HEK293 (cell line): ENCODE data around the gene STIM1.

Experiments used
- CTCF ChIA-PET: fragments of 350-600 bp; formaldehyde crosslinking; extraction: SDS; loops from one replicate; lab custom pipeline; 2021; ENCODE audit warnings: antibody characterized with exemption; lab: Yijun Ruan, JAX
- POLR2A ChIA-PET: fragments of 300-600 bp; formaldehyde crosslinking; extraction: SDS; loops from one replicate; lab custom pipeline; 2020; ENCODE audit warnings: antibody characterized with exemption, inconsistent platforms; lab: Yijun Ruan, JAX
- H3K27ac ChIP-seq: fragments of 200-500 bp; sonication (Bioruptor generic); 2 replicates; pipeline ENCODE4 v1.5.1; 2014; ENCODE audit warnings: low read depth, low read length, control low read depth, inconsistent platforms; ENCODE audit errors: extremely low read depth
- H3K36me3 ChIP-seq, 2 experiments: fragments of 200-500 bp in 1 of 2; sonication (Bioruptor generic) in 1 of 2; 1 replicate in 1 of 2; 2 replicates in 1 of 2; pipeline ENCODE4 v1.5.1; 2014 to 2017; ENCODE audit warnings: inconsistent platforms in 2 of 2, low read length in 2 of 2; ENCODE audit not compliant: control insufficient read depth in 2 of 2, insufficient read depth in 1 of 2
- H3K4me1 ChIP-seq: fragments of 200-500 bp; sonication (Bioruptor generic); 2 replicates; pipeline ENCODE4 v1.5.1; 2014; ENCODE audit warnings: mild to moderate bottlenecking, low read length, inconsistent platforms; ENCODE audit not compliant: control insufficient read depth, insufficient read depth
- H3K4me3 ChIP-seq: 2 replicates; pipeline ENCODE4 v1.5.1; 2011; ENCODE audit warnings: low read depth, mild to moderate bottlenecking, control low read depth, low read length, moderate library complexity
- H3K9me3 ChIP-seq: fragments of 200-500 bp; sonication (Bioruptor generic); 2 replicates; pipeline ENCODE4 v1.5.1; 2014; ENCODE audit warnings: low read depth, low read length, inconsistent platforms; ENCODE audit not compliant: control insufficient read depth, insufficient read depth
- CTCF ChIP-seq: fragments of 450-650 bp; formaldehyde crosslinking; IDR thresholded peaks from 2 replicates; pipeline ENCODE4 v1.5.1; 2016; ENCODE audit warnings: missing biosample characterization, missing genetic modification characterization
- HIC1 ChIP-seq: fragments of 450-650 bp; formaldehyde crosslinking; IDR thresholded peaks from 2 replicates; pipeline ENCODE4 v1.5.1; 2016; ENCODE audit warnings: missing biosample characterization, missing genetic modification characterization
- RBAK ChIP-seq: fragments of 450-650 bp; formaldehyde crosslinking; IDR thresholded peaks from 2 replicates; pipeline ENCODE4 v1.5.1; 2016; ENCODE audit warnings: missing biosample characterization, missing genetic modification characterization
- SP2 ChIP-seq: fragments of 450-650 bp; formaldehyde crosslinking; IDR thresholded peaks from 2 replicates; pipeline ENCODE4 v1.5.1; 2016; ENCODE audit warnings: missing biosample characterization, missing genetic modification characterization
- YY2 ChIP-seq: fragments of 450-650 bp; formaldehyde crosslinking; IDR thresholded peaks from 2 replicates; pipeline ENCODE4 v1.5.1; 2016; ENCODE audit warnings: missing biosample characterization, missing genetic modification characterization
- ZBTB20 ChIP-seq: fragments of 450-650 bp; formaldehyde crosslinking; IDR thresholded peaks from 2 replicates; pipeline ENCODE4 v1.5.1; 2016; ENCODE audit warnings: missing biosample characterization, missing genetic modification characterization
- ZBTB7A ChIP-seq: fragments of 450-650 bp; formaldehyde crosslinking; IDR thresholded peaks from 2 replicates; pipeline ENCODE4 v1.5.1; 2016; ENCODE audit warnings: low read depth, missing biosample characterization, missing genetic modification characterization
- ZIC2 ChIP-seq: fragments of 450-650 bp; formaldehyde crosslinking; IDR thresholded peaks from 2 replicates; pipeline ENCODE4 v1.5.1; 2016; ENCODE audit warnings: missing biosample characterization, missing genetic modification characterization
- ZNF146 ChIP-seq: fragments of 450-650 bp; formaldehyde crosslinking; IDR thresholded peaks from 2 replicates; pipeline ENCODE4 v1.5.1; 2016; ENCODE audit warnings: missing biosample characterization, missing genetic modification characterization
- ZNF169 ChIP-seq: fragments of 450-650 bp; formaldehyde crosslinking; IDR thresholded peaks from 2 replicates; pipeline ENCODE4 v1.5.1; 2016; ENCODE audit warnings: missing biosample characterization, missing genetic modification characterization
- ZNF19 ChIP-seq: fragments of 450-650 bp; formaldehyde crosslinking; IDR thresholded peaks from 2 replicates; pipeline ENCODE4; 2016; ENCODE audit warnings: missing biosample characterization, missing genetic modification characterization, low read depth
- ZNF280D ChIP-seq: fragments of 450-650 bp; formaldehyde crosslinking; IDR thresholded peaks from 2 replicates; pipeline ENCODE4 v1.5.1; 2016; ENCODE audit warnings: missing biosample characterization, missing genetic modification characterization
- ZNF37A ChIP-seq: fragments of 450-650 bp; IDR thresholded peaks from 2 replicates; pipeline ENCODE4 v1.5.1; 2018; ENCODE audit warnings: missing biosample characterization, missing genetic modification characterization
- ZNF423 ChIP-seq: fragments of 450-650 bp; formaldehyde crosslinking; IDR thresholded peaks from 2 replicates; pipeline ENCODE4 v1.5.1; 2016; ENCODE audit warnings: missing biosample characterization, missing genetic modification characterization
- ZNF433 ChIP-seq: fragments of 450-650 bp; formaldehyde crosslinking; IDR thresholded peaks from 2 replicates; pipeline ENCODE4 v1.5.1; 2016; ENCODE audit warnings: missing biosample characterization, missing genetic modification characterization, low read depth
- ZNF501 ChIP-seq: fragments of 450-650 bp; formaldehyde crosslinking; IDR thresholded peaks from 2 replicates; pipeline ENCODE4 v1.5.1; 2016; ENCODE audit warnings: missing biosample characterization, missing genetic modification characterization
- ZNF544 ChIP-seq: fragments of 450-650 bp; formaldehyde crosslinking; IDR thresholded peaks from 2 replicates; pipeline ENCODE4 v1.5.0; 2017; ENCODE audit warnings: missing biosample characterization, missing genetic modification characterization
- ZNF561 ChIP-seq: fragments of 450-650 bp; IDR thresholded peaks from 2 replicates; pipeline ENCODE4 v1.5.1; 2018; ENCODE audit warnings: missing biosample characterization, missing genetic modification characterization, borderline replicate concordance
- ZNF645 ChIP-seq: fragments of 450-650 bp; formaldehyde crosslinking; IDR thresholded peaks from 2 replicates; pipeline ENCODE4; 2016; ENCODE audit warnings: missing biosample characterization, missing genetic modification characterization
- ZNF670 ChIP-seq: fragments of 450-650 bp; formaldehyde crosslinking; IDR thresholded peaks from 2 replicates; pipeline ENCODE4 v1.5.1; 2016; ENCODE audit warnings: missing biosample characterization, missing genetic modification characterization, low read depth
- ZNF76 ChIP-seq: fragments of 450-650 bp; formaldehyde crosslinking; IDR thresholded peaks from 2 replicates; pipeline ENCODE4; 2016; ENCODE audit warnings: low read depth, missing biosample characterization, missing genetic modification characterization, borderline replicate concordance
- ZNF785 ChIP-seq: fragments of 450-650 bp; formaldehyde crosslinking; IDR thresholded peaks from 2 replicates; pipeline ENCODE4 v1.5.1; 2016; ENCODE audit warnings: missing biosample characterization, missing genetic modification characterization
- ZNF843 ChIP-seq: fragments of 450-650 bp; formaldehyde crosslinking; IDR thresholded peaks from 2 replicates; pipeline ENCODE4 v1.5.1; 2016; ENCODE audit warnings: missing biosample characterization, missing genetic modification characterization
- ZSCAN5A ChIP-seq: fragments of 450-650 bp; formaldehyde crosslinking; IDR thresholded peaks from 2 replicates; pipeline ENCODE4 v1.5.1; 2016; ENCODE audit warnings: missing biosample characterization, missing genetic modification characterization

STIM1 gene

GRCh38 chr11:4032097-4032496 lies 176.6 kb downstream of the STIM1 start (continued):
- TF ChIP-seq ZNF37A (tag by site-specific recombination) (no peak), ZNF501 (tag by site-specific recombination) (no peak), ZNF169 (tag by site-specific recombination) (no peak)
- TF ChIP-seq, all 188 proteins: peak for 0

- Histone ChIP-seq H3K27ac (no peak overlapping the region), H3K9me3 (no peaks in the 10 kb centered on the region), H3K4me3 (no peak overlapping the region), H3K36me3 (no peaks in the 10 kb centered on the region), H3K4me1 (no peaks in the 10 kb centered on the region)
- no peak for TF ChIP-seq ZNF433 (tag by site-specific recombination)
- TF ChIP-seq ZNF19 (tag by site-specific recombination): no peak
- TF ChIP-seq ZNF561: no peak
- peak; percentile 66; the same call in 1 of the 2 replicates for TF ChIP-seq ZNF280D (tag by site-specific recombination)
- TF ChIP-seq ZNF146: peak; percentile 92
- ChIA-PET CTCF (no interaction called here), POLR2A (no interaction called here)
Measured at GRCh38 chr11:4035985-4036384, 180.5 kb downstream of the STIM1 start.

- POLR2A ChIA-PET: no interaction called here
- CTCF ChIA-PET: interaction anchor here (1.0 kb wide), 1 partner anchor 184 kb away, joined by 3 read pairs; the partner anchor contains the start of gene STIM1
- H3K36me3 ChIP-seq: no peaks in the 10 kb centered on the region
- TF ChIP-seq ZIC2 (tag by site-specific recombination) (no peak), HIC1 (no peak), ZSCAN5A (tag by site-specific recombination) (no peak), SP2 (tag by site-specific recombination) (no peak), RBAK (tag by site-specific recombination) (no peak), ZBTB20 (tag by site-specific recombination) (no peak), ZNF544 (no peak), ZNF785 (tag by site-specific recombination) (no peak), CTCF (tag by site-specific recombination) (no peak), ZNF670 (tag by site-specific recombination) (no peak), ZNF501 (tag by site-specific recombination) (no peak), YY2 (no peak), ZBTB7A (tag by site-specific recombination) (no peak), ZNF645 (no peak), ZNF76 (no peak), ZNF423 (no peak), ZNF843 (tag by site-specific recombination) (no peak)
Measured at GRCh38 chr11:4039011-4039410, 183.5 kb downstream of the STIM1 start.

More at GRCh38 chr11:4039011-4039410, 183.5 kb downstream of the STIM1 start:
- no peak overlapping the region for H3K4me3 ChIP-seq
- H3K9me3 ChIP-seq: no peaks in the 10 kb centered on the region
- no peaks in the 10 kb centered on the region for H3K4me1 ChIP-seq
- no peak overlapping the region for H3K27ac ChIP-seq
